ENCODE data around the gene ITGAX.

- no peak for TF ChIP-seq EGR1 (IDR thresholded peaks at IDR 0.05; ENCODE audit: low read depth in 2 of 2)
- TF ChIP-seq CTCF (IDR thresholded peaks at IDR 0.05; ENCODE audit: low read depth, low read length, missing input control) = no peak
- no peak for TF ChIP-seq RAD21 (IDR thresholded peaks at IDR 0.05)
- no peak for TF ChIP-seq RXRA (IDR thresholded peaks at IDR 0.05)
- TF ChIP-seq MAX (IDR thresholded peaks at IDR 0.05) = no peak
- no peak for TF ChIP-seq HNF4G (IDR thresholded peaks at IDR 0.05)
- TF ChIP-seq TAF1 (conservative IDR thresholded peaks at IDR 0.05) = no peak
- TF ChIP-seq REST (IDR thresholded peaks at IDR 0.05) = no peak
- no peak for TF ChIP-seq FOXA1 (IDR thresholded peaks at IDR 0.05)
- TF ChIP-seq SP1 (IDR thresholded peaks at IDR 0.05) = no peak
- TF ChIP-seq JUND (IDR thresholded peaks at IDR 0.05) = no peak
These were observed 74.8 kb downstream of the ITGAX start for GRCh38 chr16:31429796-31430195.

Data from liver (tissue), 3 donors.